ENCODE data around the gene CLDND1.

The CLDND1 gene

DNA sequence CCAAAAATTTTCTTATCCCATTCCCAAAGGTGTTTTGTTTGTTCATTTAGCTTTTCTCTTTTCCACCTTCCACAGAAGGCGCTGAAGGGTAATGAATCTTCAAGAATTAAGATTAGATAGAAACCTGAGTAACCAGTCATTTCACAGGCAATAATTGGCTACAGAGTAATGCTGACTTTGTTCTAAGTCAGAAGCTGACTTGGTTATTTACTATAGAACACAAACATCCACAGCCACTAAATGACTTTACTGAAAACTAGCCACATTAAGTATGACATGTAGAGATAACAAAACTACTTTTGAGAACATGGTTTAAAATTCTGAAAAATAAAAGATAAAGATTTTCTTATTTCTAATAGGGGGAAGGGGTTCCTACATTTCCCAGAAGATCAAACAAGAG, 7.8 kb downstream of the CLDND1 start:
- DNase-seq (ENCODE audit: low read depth), result no peak

DNA sequence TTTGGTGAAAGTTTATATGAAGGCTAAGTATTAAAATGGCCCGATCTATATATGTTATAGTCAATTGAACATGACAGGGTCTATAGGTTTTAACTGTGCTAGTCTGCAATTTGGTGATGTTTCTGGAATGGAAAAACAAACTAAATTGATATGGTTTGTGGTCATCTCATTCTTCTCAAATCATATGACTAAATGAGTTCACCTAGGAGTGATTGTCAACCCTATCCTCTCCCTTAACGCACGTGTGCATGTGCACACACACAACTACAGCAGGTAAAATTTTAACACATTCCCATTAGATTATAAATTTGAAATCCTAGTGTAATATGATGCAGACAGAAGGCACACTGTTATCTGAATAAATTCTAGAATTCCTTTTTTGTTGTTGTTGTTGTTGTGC, 9.0 kb downstream of the CLDND1 start:
- no peak for DNase-seq (ENCODE audit: low read depth)

DNA sequence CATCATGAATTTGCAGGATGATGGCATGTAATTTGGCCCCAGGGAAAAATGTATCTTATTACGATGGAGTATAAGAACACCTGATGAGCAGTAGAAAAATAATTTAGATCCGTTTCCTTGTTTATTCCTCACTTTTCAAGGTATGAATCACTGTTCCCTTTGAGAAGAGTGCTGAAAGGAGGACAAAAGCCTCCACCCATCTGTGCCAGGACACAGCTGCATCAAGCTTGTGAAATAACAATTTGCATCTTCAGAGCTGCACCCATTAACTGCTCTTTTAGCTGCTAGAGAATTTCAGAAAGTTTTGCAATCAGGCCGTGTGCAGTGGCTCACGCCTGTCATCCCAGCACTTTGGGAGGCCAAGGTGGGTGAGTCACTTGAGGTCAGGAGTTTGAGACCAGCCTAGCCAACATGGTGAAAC, 9.6 kb downstream of the CLDND1 start:
- peak; percentile 77 for DNase-seq (ENCODE audit: low read depth)

GRCh38 chr3:98512576-98512975, 10.1 kb downstream of the CLDND1 start:
- DNase-seq (ENCODE audit: low read depth), result no peak

DNA sequence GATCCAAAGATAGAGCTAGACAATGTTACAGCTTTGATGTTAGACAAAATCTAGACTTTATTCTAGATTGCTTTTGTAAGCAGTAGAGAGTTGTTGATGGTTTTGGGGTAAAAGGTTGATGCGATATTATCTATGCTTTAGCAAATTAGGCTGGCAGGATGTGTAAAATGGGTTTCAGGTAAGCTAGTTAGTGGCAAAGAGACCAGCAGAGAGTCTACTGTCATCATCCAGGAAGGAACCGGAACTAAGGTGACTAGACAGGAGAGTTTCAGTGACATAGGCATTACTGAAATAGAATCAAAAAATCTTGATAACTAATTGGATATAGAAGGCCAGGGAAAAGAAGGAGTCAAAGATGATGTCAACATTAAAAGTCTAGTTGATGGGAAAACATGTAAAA, 14.1 kb downstream of the CLDND1 start:
- DNase-seq (ENCODE audit: low read depth), result no peak

GRCh38 chr3:98504539-98504938, 18.2 kb downstream of the CLDND1 start:
- peak; percentile 9 for DNase-seq (ENCODE audit: low read depth)

- no peak for DNase-seq (ENCODE audit: low read depth)
These were observed 20.7 kb downstream of the CLDND1 start for GRCh38 chr3:98501863-98502576.

DNA sequence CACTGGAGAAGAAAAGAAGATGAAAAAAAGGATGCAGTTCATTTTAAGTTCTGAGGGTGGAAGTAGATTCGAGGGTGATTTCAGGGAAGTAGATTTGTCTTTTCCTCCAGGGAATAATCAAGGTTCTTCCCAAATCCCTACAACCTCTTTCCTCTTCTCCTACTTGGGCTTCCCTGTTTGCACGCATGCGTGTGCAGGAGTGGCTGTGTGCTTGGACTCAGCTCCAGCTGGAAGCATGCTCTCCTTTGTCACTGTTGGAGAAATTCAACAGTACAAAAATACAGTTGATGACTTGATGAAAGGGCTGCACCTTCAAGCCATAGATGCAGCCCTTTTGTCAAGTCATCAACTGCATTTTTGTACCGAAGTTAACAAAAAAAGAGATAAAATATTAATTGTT, 21.4 kb downstream of the CLDND1 start:
- DNase-seq (ENCODE audit: low read depth), result no peak

GRCh38 chr3:98500019-98500418, 22.7 kb downstream of the CLDND1 start:
- no peak for DNase-seq (ENCODE audit: low read depth)

GRCh38 chr3:98497381-98497780, 25.3 kb downstream of the CLDND1 start, which contains the start of gene OR5K2:
OR5K2 (plus strand) TSS chr3:98497681; CDS start chr3:98497681, 0 bp downstream.
- no peak for DNase-seq (ENCODE audit: low read depth)

DNA sequence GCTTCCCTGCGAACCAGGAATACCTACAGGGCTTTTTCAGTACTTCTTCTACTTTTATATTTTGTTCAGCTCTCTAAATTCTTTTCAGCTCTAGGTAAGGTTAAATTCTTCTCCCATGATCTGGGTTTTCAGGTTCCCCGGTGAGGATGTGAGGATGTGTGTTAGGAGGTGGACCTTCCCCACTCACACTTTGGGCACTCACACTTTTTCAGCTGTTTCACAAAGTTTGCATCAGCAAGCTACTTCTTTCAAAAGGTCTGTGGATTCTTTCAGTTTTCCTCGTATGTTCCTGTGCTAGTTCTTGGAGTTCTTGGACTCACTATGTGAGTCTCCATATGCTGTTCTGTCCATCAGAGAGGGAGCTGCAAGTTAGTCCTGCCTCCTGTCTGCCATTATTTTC, 39.1 kb downstream of the CLDND1 start:
- no peak for DNase-seq (ENCODE audit: low read depth)

GRCh38 chr3:98482717-98483482, 39.8 kb downstream of the CLDND1 start:
- DNase-seq (ENCODE audit: low read depth), result no peak
